Retinal pigment epithelial cell (primary cell): ENCODE measurements around the gene TAS2R16.

Experiments used
- DNase-seq: peaks from one replicate; pipeline ENCODE4 v3.0.0-alpha.2; 2010; ENCODE audit warnings: low read depth
- H3K4me3 ChIP-seq: 2 replicates; pipeline ENCODE4 v1.5.1; 2011; ENCODE audit warnings: mild to moderate bottlenecking, low read length, control low read depth, moderate library complexity
- TF ChIP-seq, protein P1 (sequence below): conservative IDR thresholded peaks from 2 replicates; pipeline ENCODE4 v1.5.1; 2011; ENCODE audit warnings: low read depth, low read length, control low read depth, inconsistent platforms

Gene TAS2R16

DNA sequence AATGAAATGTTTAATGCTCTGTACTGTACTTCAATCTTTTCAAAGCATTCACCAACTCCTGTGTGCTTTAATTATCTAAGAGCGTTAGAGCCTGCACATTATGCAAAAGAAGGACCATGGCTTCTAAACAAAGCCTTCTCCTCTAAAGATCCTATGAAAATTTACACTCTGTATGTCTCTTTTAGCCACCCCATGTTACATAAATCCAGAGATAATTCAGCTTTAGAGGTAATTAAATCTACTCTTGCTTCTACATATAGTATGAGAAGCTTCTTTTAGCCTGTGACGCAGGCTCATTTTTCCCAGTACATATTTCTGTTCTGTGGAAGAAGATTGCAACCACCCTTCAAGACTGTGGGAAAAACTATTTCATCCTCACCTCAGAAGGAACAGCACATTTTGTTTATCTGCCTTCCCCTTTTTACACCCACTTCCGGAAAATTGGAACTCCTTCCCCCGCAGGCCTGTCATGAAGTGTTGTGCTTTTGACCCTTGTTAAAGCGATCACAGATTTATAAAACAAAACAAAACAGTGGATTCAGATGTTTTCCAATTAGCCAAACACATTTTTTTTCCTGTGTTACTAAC is 8.1 kb upstream of the TAS2R16 start:
- TF ChIP-seq, protein P1, sequence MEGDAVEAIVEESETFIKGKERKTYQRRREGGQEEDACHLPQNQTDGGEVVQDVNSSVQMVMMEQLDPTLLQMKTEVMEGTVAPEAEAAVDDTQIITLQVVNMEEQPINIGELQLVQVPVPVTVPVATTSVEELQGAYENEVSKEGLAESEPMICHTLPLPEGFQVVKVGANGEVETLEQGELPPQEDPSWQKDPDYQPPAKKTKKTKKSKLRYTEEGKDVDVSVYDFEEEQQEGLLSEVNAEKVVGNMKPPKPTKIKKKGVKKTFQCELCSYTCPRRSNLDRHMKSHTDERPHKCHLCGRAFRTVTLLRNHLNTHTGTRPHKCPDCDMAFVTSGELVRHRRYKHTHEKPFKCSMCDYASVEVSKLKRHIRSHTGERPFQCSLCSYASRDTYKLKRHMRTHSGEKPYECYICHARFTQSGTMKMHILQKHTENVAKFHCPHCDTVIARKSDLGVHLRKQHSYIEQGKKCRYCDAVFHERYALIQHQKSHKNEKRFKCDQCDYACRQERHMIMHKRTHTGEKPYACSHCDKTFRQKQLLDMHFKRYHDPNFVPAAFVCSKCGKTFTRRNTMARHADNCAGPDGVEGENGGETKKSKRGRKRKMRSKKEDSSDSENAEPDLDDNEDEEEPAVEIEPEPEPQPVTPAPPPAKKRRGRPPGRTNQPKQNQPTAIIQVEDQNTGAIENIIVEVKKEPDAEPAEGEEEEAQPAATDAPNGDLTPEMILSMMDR = no peak
- H3K4me3 ChIP-seq = no peak overlapping the region
- DNase-seq = no peak

DNA sequence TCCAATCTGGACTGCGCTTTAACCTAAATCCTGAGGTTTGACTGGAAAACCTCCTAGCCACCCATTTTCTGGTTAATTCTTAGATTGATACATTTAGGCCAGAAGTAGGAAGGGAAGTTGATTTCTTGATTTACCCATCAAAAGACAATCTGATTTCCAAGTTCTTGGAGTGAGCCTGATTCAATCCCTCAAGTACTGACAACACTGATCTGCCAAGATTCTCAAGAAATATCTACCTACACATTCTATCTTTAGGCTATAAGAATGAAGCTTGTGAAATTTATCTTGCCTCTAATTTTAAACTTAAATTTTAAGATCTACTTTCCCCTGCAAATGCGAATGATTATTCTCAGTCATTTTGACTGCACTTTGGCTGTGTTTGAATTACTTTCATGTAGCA is 5.9 kb downstream of the TAS2R16 start:
- H3K4me3 ChIP-seq = no peak overlapping the region
- TF ChIP-seq, protein P1 = no peak
- DNase-seq = no peak

DNA sequence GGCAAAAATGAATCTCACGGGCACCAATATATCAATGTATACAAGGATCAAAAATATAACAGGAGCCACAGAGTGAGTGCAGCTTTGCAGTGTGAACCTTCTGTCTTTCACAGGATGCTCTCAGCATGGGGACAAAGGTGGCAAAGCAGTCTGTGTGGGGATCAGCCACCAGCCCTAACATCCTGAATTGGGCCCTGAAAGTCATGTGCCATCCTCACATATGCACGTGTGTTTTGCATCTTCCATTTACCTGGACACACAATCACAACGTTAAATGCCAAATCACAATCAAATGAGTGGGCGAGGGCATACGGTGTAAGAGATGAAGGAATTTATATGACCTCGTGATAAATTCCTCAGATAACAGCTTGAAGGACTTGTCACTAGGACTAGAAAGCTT is 6.5 kb downstream of the TAS2R16 start:
- TF ChIP-seq, protein P1 = no peak
- no peak overlapping the region for H3K4me3 ChIP-seq
- no peak for DNase-seq

DNA sequence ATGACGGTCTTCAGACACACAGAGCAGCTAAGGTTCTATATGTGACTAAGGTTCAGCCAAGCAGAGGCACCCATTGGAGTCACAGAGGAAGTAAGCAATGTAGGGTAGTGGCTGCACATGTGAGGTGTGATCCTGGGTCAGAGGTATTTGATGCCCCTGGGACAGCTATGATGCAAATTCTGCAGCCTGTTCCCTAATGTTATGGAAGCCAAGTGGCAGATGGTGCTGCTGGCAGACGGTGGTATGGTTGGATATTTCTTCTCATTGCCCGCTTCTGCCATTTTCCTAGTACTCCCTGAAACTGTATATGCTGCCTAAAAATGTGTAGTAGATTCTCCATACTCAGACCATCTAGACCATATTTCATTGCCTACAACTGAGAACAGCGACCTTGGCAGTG is 7.2 kb downstream of the TAS2R16 start:
- no peak for DNase-seq
- TF ChIP-seq, protein P1 = no peak

DNA sequence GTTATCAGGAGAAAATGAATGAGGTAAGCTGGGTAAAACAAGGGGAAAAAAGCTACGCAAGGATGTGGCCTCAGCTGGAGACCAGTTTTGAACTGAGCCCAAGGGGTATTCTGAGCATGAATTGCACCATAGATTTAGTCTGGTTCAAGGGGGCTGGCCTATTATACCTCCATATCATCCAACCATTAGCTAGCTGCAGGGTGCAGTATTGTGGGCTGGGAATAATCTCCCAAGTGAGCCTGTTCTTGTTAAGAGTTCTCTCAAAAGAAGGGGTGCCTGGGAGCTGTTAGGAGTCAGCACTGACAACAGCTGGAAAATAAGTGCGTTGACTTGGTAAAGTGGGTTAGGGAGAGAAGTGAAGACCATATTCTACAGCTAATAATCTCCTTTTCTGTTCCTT is 8.0 kb downstream of the TAS2R16 start:
- H3K4me3 ChIP-seq = no peak overlapping the region
- TF ChIP-seq, protein P1 = no peak
- no peak for DNase-seq

More for the DNA sequence above, 7.2 kb downstream of the TAS2R16 start:
- no peak overlapping the region for H3K4me3 ChIP-seq

DNA sequence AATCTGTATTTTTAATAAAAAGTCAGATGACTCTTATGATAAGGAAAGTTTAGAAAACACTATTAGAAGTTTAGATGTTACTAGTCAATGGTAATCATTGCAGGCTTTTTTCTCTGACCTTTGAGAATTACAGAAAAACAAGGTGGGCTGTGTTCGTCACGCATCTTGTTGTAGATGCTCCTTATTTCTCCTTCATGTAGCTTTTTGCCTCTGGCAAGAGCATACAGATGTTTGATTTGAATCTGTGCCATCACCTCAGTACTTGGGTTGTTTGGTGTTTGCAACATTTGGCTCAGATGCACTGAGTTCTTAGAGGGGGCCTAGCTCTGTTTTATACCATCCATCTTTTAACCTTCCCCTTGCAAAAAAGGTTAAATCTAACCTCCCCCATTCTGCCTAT is 11.5 kb downstream of the TAS2R16 start:
- TF ChIP-seq, protein P1 = no peak
- no peak for DNase-seq
- no peak overlapping the region for H3K4me3 ChIP-seq

DNA sequence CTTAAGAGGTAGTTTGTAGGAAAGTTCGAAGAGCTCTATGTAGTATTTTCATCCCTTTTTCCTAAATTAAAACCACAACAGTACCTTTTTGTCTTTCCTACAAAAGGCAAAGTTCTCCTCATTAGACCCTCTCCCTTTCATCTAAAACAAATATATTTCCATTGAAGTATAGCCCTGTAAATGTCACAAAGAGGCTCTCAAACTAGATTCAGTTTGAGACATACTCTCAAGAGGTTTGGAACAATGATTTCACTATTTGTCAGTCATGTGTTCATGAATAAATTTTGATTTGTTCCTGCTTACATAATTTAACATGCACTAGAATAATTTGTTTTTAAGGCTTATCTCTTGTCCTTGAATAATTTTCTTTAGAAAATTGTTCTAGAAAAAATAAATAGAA is 12.2 kb downstream of the TAS2R16 start:
- no peak for DNase-seq
- no peak overlapping the region for H3K4me3 ChIP-seq
- TF ChIP-seq, protein P1 = no peak
